NCI-H510A treated with DMSO at 0.1 percent for 48 hours (cell line): ENCODE results near the gene ENOPH1.
"Not testable (repeated sequence)": the region's sequence is repeated elsewhere in the genome, so short reads cannot be mapped to it uniquely, and the experiment has no call there.

Experiments
- DNase-seq: peaks from one replicate; lab custom pipeline; 2025; lab: John Stamatoyannopoulos, UW

Gene ENOPH1

GRCh38 chr4:82430193-82430963 lies at the start of gene ENOPH1, which contains the start of gene HNRNPDL:
TSS of gene ENOPH1 (plus strand) at chr4:82430590. CDS start at chr4:82430830, 240 bp downstream.
TSS of gene HNRNPDL (minus strand) at chr4:82430462. CDS start at chr4:82429690, 772 bp downstream.
- peak; percentile 95 for DNase-seq

DNA sequence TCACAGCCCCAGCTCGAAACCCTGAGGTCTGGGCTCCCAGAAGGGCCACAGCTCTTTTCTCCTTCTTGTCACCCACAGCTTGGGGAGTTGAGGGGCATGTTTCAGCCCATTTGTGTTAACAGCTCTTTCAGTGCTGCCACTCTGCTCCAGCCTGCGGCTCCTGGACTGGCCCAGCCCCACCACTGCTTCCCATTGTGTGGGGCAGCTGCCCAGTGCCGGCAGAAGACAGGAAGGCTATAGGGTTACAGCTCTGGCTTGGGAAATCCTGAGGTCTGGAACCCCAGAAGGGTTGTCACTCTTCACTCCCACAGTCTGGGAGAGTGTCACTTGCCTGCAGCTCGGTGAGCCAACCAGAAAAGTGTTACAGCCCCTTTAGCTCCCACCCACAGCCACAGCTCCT lies 49.6 kb upstream of the ENOPH1 start:
- no peak for DNase-seq

GRCh38 chr4:82381235-82381634 lies 49.2 kb upstream of the ENOPH1 start:
- DNase-seq: no peak

DNA sequence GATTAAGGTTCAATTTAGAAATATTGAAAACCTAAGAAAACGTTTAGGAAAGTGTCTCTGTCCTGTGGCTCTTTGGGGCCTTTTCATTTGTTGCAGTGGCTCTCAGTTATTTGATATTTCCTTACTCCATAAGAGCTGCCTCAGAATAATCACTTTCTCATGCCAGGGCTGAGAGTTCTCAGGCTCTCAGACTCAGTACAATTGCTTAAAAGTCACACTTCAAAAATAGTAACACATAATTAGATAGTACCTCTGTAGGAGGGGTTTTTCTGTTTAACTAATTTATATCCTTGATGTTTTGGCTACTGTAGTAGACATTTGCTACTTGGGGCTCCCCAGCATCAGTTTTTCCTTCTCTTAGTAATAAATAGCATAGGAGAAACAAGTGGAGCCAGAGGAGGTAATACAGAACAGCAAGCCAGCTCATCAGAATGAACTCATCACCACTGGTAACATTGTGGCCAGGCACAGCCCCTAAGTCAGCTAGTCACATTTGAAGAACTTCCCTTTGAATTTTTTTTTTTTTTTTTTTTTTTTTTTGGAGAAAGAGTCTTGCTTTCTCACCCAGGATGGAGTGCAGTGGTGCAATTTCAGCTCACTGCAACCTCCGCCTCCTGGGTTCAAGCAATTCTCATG lies 48.6 kb upstream of the ENOPH1 start:
- no peak for DNase-seq

DNA sequence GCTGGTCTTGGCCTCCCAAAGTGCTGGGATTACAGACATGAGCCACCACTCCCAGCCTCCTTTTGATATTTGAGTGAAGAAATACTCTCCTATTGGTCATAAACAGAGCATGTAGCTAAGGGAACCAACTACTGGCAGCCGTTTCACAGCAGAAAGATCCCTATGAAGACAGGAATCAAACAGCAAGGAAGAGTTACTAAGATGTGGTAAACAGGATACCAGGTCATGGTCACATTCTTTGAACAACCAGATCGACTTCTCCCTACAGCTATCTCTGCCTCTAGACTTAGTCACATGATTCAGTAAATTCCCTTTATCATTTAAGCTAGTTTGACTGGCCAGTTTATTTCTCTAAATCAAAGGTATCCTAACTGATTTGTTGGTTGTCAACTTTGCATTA lies 47.6 kb upstream of the ENOPH1 start:
- no peak for DNase-seq

- not testable (repeated sequence) for DNase-seq
Measured at GRCh38 chr4:82386312-82386711, 44.1 kb upstream of the ENOPH1 start.

GRCh38 chr4:82388405-82388804 lies 42.0 kb upstream of the ENOPH1 start:
- DNase-seq: no peak

DNA sequence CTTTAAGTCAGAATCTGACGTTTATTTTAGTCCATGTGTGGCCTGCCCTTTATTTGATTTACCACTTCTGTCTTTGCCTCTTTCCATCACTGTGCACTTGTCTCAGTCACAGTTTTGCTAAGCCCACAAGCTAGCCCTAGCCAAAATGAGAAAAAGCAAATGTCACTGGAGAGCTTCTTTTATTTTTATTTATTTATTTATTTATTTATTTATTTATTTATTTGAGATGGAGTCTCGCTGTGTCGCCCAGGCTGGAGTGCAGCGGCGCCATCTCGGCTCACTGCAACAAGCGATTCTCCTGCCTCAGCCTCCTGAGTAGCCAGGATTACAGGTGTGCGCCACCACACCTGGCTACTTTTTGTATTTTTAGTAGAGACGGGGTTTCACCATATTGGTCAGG lies 40.3 kb upstream of the ENOPH1 start:
- DNase-seq: not testable (repeated sequence)

DNA sequence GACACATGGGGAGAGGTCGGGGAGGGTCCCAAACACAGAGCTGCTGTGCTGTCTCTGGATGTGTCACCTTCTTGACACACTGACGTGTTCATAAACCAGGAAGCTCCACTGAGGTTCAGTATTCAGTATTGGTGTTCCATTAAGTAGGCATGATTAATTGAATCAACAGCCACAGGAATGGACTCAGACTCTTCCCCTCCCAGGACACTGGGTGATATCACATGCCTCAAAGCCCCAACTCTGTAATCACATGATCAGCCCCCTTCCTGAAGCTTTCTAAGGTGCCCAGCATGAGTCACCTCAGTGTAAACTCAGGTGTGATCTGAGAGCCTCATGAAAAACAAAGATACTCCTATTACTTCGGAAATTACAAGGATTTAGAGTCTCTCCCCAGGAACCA lies 35.5 kb upstream of the ENOPH1 start:
- no peak for DNase-seq

DNA sequence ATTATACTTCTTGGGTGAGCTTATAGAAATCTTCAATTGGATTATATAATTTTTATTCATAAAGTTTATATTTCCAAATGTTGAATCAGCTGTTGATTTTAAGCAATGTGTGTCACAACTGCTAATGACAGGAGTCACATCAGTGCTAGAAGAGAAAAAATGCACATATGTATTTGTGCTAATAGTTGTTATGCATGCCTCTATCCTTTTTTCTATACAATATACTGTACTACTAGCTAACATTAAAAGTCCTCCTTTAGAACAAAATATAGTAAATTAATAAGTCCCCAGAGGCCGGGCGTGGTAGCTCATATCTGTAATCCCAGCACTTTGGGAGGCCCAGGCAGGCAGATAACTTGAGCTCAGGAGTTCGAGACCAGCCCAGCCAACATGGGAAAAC lies 32.9 kb upstream of the ENOPH1 start:
- DNase-seq: no peak

DNA sequence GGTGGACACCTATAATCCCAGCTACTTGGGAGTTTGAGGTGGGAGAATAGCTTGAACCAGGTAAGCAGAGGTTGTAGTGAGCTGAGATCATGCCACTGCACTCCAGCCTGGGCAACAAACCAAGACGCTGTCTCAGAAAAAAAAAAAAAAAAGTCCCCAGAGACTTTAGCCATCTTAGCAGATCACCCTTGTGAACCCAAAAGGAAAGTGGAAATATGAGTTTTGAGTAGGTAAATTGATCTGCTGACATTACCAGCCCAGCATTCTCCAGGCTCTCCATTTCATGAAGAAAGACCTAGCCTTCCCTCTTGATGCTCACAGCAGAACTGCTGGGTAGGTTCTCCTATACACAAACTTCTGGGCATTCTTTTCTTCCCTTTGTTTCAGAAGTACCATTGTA lies 32.1 kb upstream of the ENOPH1 start:
- DNase-seq: no peak

DNA sequence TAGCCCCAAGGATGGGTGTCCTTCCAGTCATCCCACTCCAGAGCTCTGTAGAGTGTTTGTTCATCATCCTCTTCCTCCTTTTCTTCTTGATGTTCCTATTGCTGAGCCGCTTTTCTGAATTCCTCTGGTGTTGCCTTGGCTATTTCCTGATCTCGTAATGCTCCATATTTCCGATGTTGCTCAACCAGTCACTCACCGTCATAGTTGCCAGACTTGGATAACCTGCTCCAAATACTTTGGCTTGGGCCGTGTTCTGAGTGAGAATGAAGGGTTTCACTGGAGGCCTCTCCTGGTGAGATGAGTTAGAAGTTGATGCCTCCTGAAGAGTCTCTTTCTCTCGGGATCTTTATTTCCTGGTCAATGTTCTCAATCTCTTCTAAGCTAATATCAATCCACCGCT lies 28.8 kb upstream of the ENOPH1 start:
- DNase-seq: no peak

- DNase-seq: peak; percentile 34
Measured at GRCh38 chr4:82402196-82402775, 28.1 kb upstream of the ENOPH1 start.

DNA sequence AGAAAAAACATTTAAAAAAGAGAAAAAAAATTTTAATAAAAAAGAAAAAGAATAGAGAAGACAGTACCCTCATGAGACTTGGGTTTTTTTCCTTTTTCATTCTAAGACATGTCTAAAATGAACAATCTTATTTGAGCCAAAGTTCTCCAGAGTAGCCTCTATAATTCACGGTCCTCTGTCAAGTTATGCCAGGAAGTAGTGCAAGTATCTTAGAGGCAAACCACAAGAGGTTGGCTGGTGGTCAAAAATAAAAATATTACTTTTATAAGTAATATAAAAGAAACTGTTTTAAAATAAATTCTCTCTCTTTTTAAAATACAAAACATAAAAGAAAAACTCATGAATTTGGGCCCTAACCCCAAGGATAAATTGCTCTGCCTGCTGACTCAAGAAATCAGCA lies 26.7 kb upstream of the ENOPH1 start:
- DNase-seq: no peak

DNA sequence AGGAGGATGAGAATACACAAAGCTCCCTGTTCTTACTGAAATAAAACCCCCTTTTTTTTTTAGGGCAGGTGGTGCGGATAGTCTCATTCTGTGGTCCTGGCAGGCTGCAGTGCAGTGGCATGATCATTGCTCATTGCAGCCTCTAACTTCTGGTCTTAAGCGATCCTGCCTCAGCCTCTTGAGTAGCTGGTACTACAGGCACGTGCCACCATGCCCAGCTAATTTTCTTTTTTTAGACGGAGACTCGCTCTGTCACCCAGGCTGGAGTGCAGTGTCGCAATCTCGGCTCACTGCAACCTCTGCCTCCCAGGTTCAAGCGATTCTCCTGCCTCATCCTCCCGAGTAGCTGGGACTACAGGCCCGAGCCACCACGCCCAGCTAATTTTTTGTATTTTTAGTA lies 15.3 kb upstream of the ENOPH1 start:
- DNase-seq: not testable (repeated sequence)

GRCh38 chr4:82415922-82416365 lies 14.4 kb upstream of the ENOPH1 start:
- no peak for DNase-seq

- DNase-seq: no peak
Measured at GRCh38 chr4:82419451-82419850, 10.9 kb upstream of the ENOPH1 start.

GRCh38 chr4:82421796-82422560 lies 8.4 kb upstream of the ENOPH1 start:
- no peak for DNase-seq

DNA sequence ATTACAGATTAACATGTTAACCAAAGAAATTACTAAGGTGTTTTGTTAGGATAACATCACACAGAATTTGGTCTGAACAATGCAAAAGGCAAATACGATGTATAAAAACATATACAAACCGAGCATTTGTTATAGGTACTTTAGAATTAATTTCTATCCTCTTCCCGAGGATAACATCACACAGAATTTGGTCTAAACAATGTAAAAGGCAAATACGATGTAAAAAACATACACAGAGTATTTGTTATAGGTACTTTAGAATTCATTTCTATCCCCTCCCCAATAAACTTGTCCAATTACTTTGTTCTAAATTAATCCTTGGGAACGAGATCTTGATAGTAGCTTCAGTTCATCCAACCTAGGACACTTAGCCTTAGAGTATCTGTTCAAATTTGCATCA lies 7.8 kb upstream of the ENOPH1 start:
- DNase-seq: no peak

DNA sequence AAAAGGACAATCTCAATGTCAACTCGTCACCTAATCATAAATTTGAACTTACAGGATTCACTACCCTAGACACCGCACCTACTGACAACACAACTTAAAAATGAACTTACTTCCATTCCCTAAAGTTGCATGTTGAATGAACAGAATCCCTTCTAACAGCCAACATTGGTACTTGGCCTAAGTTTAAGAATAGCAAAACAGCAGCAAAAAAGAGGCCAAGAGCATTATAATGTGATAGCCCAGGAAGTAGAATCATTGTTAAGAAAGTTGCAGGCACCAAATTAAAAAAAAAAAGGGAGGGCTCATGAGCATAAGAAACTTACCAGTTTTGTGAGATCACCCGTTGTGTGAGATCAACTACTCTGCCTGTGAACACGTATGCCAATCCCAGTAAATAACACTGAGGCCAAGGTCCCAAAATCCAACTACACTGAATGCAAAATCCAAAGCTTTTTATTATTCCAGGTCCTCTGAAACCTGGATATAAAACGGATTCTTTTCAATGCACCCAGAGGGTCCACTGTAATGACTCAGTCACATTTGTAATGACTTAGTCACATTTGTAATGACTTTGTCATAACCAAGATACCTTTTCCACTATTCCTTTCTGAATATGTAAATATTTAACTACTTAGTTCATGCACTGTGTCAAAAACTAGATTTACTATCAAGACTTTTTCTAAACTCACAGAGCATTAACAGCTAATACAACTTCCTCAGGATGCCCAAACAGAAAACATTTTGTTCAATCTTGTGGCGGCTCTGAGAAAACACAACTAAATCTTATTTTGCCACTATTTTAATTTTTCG lies 6.9 kb upstream of the ENOPH1 start:
- DNase-seq: no peak

DNA sequence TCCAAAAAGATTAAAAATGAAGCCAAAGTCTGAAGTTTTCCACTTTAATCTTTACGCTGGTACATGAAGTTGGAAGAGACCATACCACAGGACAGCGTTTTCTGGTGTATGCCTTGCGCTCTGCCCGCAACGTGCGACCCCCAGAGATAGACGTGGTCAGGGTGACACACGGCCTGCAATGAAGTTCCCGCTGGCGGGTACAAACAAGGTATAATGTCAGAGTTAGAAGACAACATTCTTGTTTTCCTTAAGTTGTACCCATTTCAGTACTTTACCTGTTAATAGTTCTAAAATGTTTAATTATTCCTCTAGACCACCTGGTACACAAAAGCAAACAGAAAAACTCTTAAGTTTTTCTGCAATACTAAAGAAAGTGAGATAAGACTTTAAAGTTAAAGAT lies 4.9 kb upstream of the ENOPH1 start:
- DNase-seq: no peak
